ENCODE results near the gene SLC44A3.

GRCh38 chr1:94909486-94909885 lies 89.3 kb downstream of the SLC44A3 start:
- TF ChIP-seq CTCF (IDR thresholded peaks at IDR 0.05) = no peak
- TF ChIP-seq POLR2A (IDR thresholded peaks at IDR 0.05) = no peak
- TF ChIP-seq EP300 (IDR thresholded peaks at IDR 0.05) = no peak
